K562 (cell line): ENCODE results near the gene LGSN. TPM values are rescaled to one million over a fixed set of nuclear protein-coding genes. Genes with fewer than 3 reads are reported as not detected.

Experiments
- ATAC-seq: fragments of 200-7000 bp; cut with Tn5 transposase; 3 replicates; pipeline ENCODE4 v1.9.1; 2020; ENCODE audit warnings: moderate library complexity
- BruUV-seq: library from RNA; stranded (reverse); fragments of 400-500 nt; replicated peaks from 2 replicates; lab custom pipeline; 2021; lab: Mats Ljungman, UMichigan
- CTCF ChIA-PET: fragments of 300-600 bp; formaldehyde crosslinking; extraction: SDS; loops from one replicate; lab custom pipeline; 2021; ENCODE audit warnings: low intra/inter-chr PET ratio; lab: Yijun Ruan, JAX
- POLR2A ChIA-PET: fragments of 300-600, 350-650 bp; sonication (Branson Sonifier 250); formaldehyde crosslinking; extraction: SDS; loops from one replicate; lab custom pipeline; 2021; ENCODE audit warnings: antibody characterized with exemption, inconsistent platforms; lab: Yijun Ruan, JAX
- DNase-seq, 4 experiments: peaks; one replicate each; pipeline versions ENCODE4 v3.0.0 to v3.0.0-alpha.2; 2011 to 2018; ENCODE audit warnings: low spot score in 3 of 4, mixed read lengths in 3 of 4; ENCODE audit errors: extremely low read depth in 1 of 4
- FAIRE-seq: peaks from 2 replicates; lab custom pipeline; 2011; peaks lifted over from hg19 to GRCh38; lab: Jason Lieb, UNC
- H2AFZ ChIP-seq: 2 replicates; pipeline ENCODE4 v1.6.0; 2011; ENCODE audit warnings: low read depth, low read length, control low read depth, inconsistent platforms
- H3K27ac ChIP-seq: fragments of 200-600 bp; 3 replicates; pipeline ENCODE4 v1.8.0; 2011; ENCODE audit warnings: low read depth, mild to moderate bottlenecking, control low read depth, inconsistent platforms, low read length, moderate library complexity, mixed read lengths; ENCODE audit errors: extremely low read depth
- H3K27me3 ChIP-seq, 2 experiments: fragments of 300-600 bp in 1 of 2; 2 replicates in 1 of 2; 3 replicates in 1 of 2; pipeline versions ENCODE4 v1.6.0 to v1.8.0; 2011; ENCODE audit warnings: inconsistent platforms in 2 of 2, low read length in 2 of 2, mild to moderate bottlenecking in 1 of 2, mixed read lengths in 1 of 2, moderate library complexity in 1 of 2; ENCODE audit not compliant: control insufficient read depth in 2 of 2, insufficient read depth in 2 of 2
- H3K36me3 ChIP-seq: fragments of 300-600 bp; 3 replicates; pipeline ENCODE4 v1.8.0; 2011; ENCODE audit warnings: mild to moderate bottlenecking, low read length, inconsistent platforms; ENCODE audit not compliant: control insufficient read depth, insufficient read depth
- H3K4me1 ChIP-seq, 2 experiments: fragments of 200-600 bp in 1 of 2; replicated peaks in 1 of 2; 2 replicates in 1 of 2; 3 replicates in 1 of 2; pipeline versions ENCODE4 v1.5.1 to v1.8.0; 2011; ENCODE audit warnings: inconsistent platforms in 2 of 2, low read length in 2 of 2, mild to moderate bottlenecking in 1 of 2, mixed read lengths in 1 of 2, moderate library complexity in 1 of 2; ENCODE audit not compliant: control insufficient read depth in 2 of 2, insufficient read depth in 2 of 2
- H3K4me2 ChIP-seq: 2 replicates; pipeline ENCODE4 v1.6.1; 2011; ENCODE audit warnings: low read length, control low read depth, inconsistent platforms, mixed read lengths; ENCODE audit not compliant: insufficient read depth
- H3K4me3 ChIP-seq: fragments of 200-600 bp; sonication (generic), shearing (Covaris generic); 2 replicates; pipeline ENCODE4 v1.5.1; 2016; ENCODE audit warnings: control low read depth, inconsistent platforms
- H3K79me2 ChIP-seq: fragments of 200-600 bp; 3 replicates; pipeline ENCODE4 v1.8.0; 2011; ENCODE audit warnings: low read length, inconsistent platforms; ENCODE audit not compliant: control insufficient read depth, insufficient read depth
- H3K9ac ChIP-seq, 2 experiments: 2 replicates each; pipeline versions ENCODE4 v1.6.0 to v1.6.1; 2011; ENCODE audit warnings: low read depth in 2 of 2, low read length in 2 of 2, control low read depth in 1 of 2, inconsistent platforms in 1 of 2, mild to moderate bottlenecking in 1 of 2, mixed read lengths in 1 of 2; ENCODE audit not compliant: insufficient read depth in 1 of 2
- H3K9me1 ChIP-seq: one replicate; pipeline ENCODE4 v1.6.0; 2011; ENCODE audit warnings: inconsistent platforms, mild to moderate bottlenecking, low read length, moderate library complexity; ENCODE audit not compliant: control insufficient read depth, insufficient read depth
- H3K9me3 ChIP-seq: replicated peaks from 2 replicates; pipeline ENCODE4 v1.5.1; 2011; ENCODE audit warnings: low read depth, low read length, inconsistent platforms; ENCODE audit not compliant: control insufficient read depth, insufficient read depth
- H4K20me1 ChIP-seq: replicated peaks from 2 replicates; pipeline ENCODE4 v1.6.1; 2011; ENCODE audit warnings: low read length, inconsistent platforms, mixed read lengths; ENCODE audit not compliant: control insufficient read depth, insufficient read depth
- CSDE1 ChIP-seq, 2 experiments: fragments of 450-650 bp; IDR thresholded peaks; 2 replicates each; pipeline ENCODE4 v1.6.1; 2016; ENCODE audit warnings: mild to moderate bottlenecking in 1 of 2
- FOXA3 ChIP-seq, 2 experiments: fragments of 450-650 bp in 1 of 2; sonication (generic) in 1 of 2; formaldehyde crosslinking; IDR thresholded peaks in 1 of 2; conservative IDR thresholded peaks in 1 of 2; 2 replicates each; pipeline versions ENCODE4 v1.4.0 to v1.8.0; 2020 to 2022; ENCODE audit warnings: mild to moderate bottlenecking in 2 of 2, missing genetic modification reagents in 1 of 2
- HDAC1 ChIP-seq, 2 experiments: fragments of 450-650 bp; IDR thresholded peaks; 2 replicates each; pipeline ENCODE4 v1.6.1; 2016 to 2017; ENCODE audit warnings: inconsistent platforms in 1 of 2, mild to moderate bottlenecking in 1 of 2, moderate library complexity in 1 of 2
- HMG20B ChIP-seq: fragments of 250-450 bp; sonication (Bioruptor Pico); IDR thresholded peaks from 2 replicates; pipeline ENCODE4 v1.5.0; 2021; ENCODE audit warnings: mild to moderate bottlenecking
- POLR2G ChIP-seq: fragments of 200-400 bp; formaldehyde crosslinking; IDR thresholded peaks from 2 replicates; pipeline ENCODE4 v1.6.1; 2017; ENCODE audit warnings: low read depth, mild to moderate bottlenecking, antibody characterized with exemption, low read length, moderate library complexity
- SRSF3 ChIP-seq: fragments of 200-400 bp; formaldehyde crosslinking; IDR thresholded peaks from 2 replicates; pipeline ENCODE4 v1.6.1; 2016; ENCODE audit warnings: mild to moderate bottlenecking, low read length, moderate library complexity; ENCODE audit not compliant: insufficient read depth
- SRSF7 ChIP-seq: fragments of 200-400 bp; formaldehyde crosslinking; optimal IDR thresholded peaks from 2 replicates; pipeline ENCODE3; 2017; ENCODE audit warnings: mild to moderate bottlenecking, low read depth, low read length
- TEAD2 ChIP-seq: fragments of 450-650 bp; IDR thresholded peaks from 2 replicates; pipeline ENCODE4 v1.6.1; 2016; ENCODE audit warnings: missing genetic modification characterization, control low read depth, missing compliant biosample characterization
- ZNF121 ChIP-seq: sonication (generic); formaldehyde crosslinking; conservative IDR thresholded peaks from 2 replicates; pipeline ENCODE4 v1.8.0; 2022; ENCODE audit warnings: missing genetic modification reagents
- ZNF134 ChIP-seq: fragments of 250-450 bp; sonication (Bioruptor Pico); conservative IDR thresholded peaks from 2 replicates; pipeline ENCODE4 v1.4.0; 2020
- ZNF274 ChIP-seq: IDR thresholded peaks from 2 replicates; pipeline ENCODE4 v1.6.1; 2011; ENCODE audit warnings: low read depth, mild to moderate bottlenecking, low read length, moderate library complexity, borderline replicate concordance
- ZNF398 ChIP-seq: fragments of 250-450 bp; sonication (Bioruptor Pico); IDR thresholded peaks from 2 replicates; pipeline ENCODE4 v1.8.0; 2021; ENCODE audit warnings: moderate library complexity, mild to moderate bottlenecking, inconsistent platforms
- WGBS: fragments of 100-300 bp; shearing (Covaris generic); methylation state at CpG from one replicate; pipeline ENCODE4 v1.1.6; 2016; ENCODE audit warnings: low coverage, mixed read lengths; ENCODE audit not compliant: insufficient coverage; ENCODE audit errors: missing lambda C conversion rate; 5-methylcytosine and 5-hydroxymethylcytosine counted together
- in situ Hi-C: fragments of 300-500 bp; cut with MboI; formaldehyde crosslinking; loops from 4 replicates; pipeline ENCODE4 v1.15.0; 2018; ENCODE audit warnings: inconsistent platforms, mixed read lengths
- intact Hi-C: fragments of 100-400 bp; cut with micrococcal nuclease; formaldehyde crosslinking; loops from 2 replicates; pipeline ENCODE4 v1.14.2; 2022
- polyA plus RNA-seq, 8 experiments: library from polyadenylated mRNA; depleted of rRNA in 4 of 8; stranded (reverse) in 5 of 8; unstranded in 3 of 8; fragments of >200 nt; fragmentation: Nextera tagmentation in 2 of 8; fragmentation: Illumina TruSeq in 1 of 8; extraction: Ambion mirVana in 2 of 8; extraction: Trizol in 1 of 8; gene quantifications; 2 replicates each; pipeline versions ENCODE4 v1.2.1 to v1.2.3, GENCODE V29; 2011 to 2014; ENCODE audit warnings: inconsistent platforms in 1 of 8, missing spikeins in 1 of 8
- total RNA-seq, 7 experiments: library from RNA; depleted of rRNA in 6 of 7; stranded (reverse); fragments of >200 nt in 6 of 7; fragmentation: Illumina TruSeq in 2 of 7; extraction: Trizol in 2 of 7; gene quantifications; 2 replicates each; pipeline versions ENCODE4 v1.2.1 to v1.2.3, GENCODE V29; 2011 to 2021; ENCODE audit warnings: low replicate concordance in 1 of 7

LGSN gene
- total and polyA plus RNA-seq, 9 of the 15 experiments (the other 6 are each of a cell fraction or from before 2014, with no cell fraction given): 0.01 TPM; not detected in 8

GRCh38 chr6:63306420-63306819 is 13.4 kb downstream of the LGSN start:
- Histone ChIP-seq H3K27ac (no peak overlapping the region), H4K20me1 (no peaks in the 10 kb centered on the region), H3K4me3 (no peak overlapping the region), H3K4me1 (no peaks in the 10 kb centered on the region), H3K9me1 (no peaks in the 10 kb centered on the region), H3K9me3 (no peaks in the 10 kb centered on the region), H3K36me3 (no peaks in the 10 kb centered on the region), H3K4me2 (no peak overlapping the region), H2AFZ (no peak overlapping the region), H3K9ac (no peak overlapping the region), H3K27me3 (no peaks in the 10 kb centered on the region), H3K79me2 (no peaks in the 10 kb centered on the region)
- ATAC-seq: no peak
- BruUV-seq: no TSS peak
- intact Hi-C loops (no loop called here), in situ Hi-C loops (no loop called here)
- TF ChIP-seq FOXA3 (CRISPR knock-in tag; conservative IDR thresholded peaks at IDR 0.05 in 1 of 2, IDR thresholded peaks at IDR 0.05 in 1 of 2) (no peak), ZNF398 (CRISPR knock-in tag) (no peak), ZNF134 (CRISPR knock-in tag) (no peak), HMG20B (CRISPR knock-in tag) (no peak), HDAC1 (IDR thresholded peaks at IDR 0.05) (no peak), SRSF7 (no peak), POLR2G (no peak), SRSF3 (no peak), TEAD2 (tag) (no peak), CSDE1 (IDR thresholded peaks at IDR 0.05) (no peak), ZNF121 (CRISPR knock-in tag) (no peak), ZNF274 (no peak)
- FAIRE-seq: no peak
- WGBS: 0% methylated on average over 3 of the region's 3 CpGs
- no peak for DNase-seq
- POLR2A ChIA-PET: no interaction called here
- CTCF ChIA-PET: no interaction called here
